GM19351 (cell line): ENCODE measurements around the gene ATP13A4.

Experiments used
- ATAC-seq: cut with Tn5 transposase; IDR thresholded peaks from one replicate; pipeline ENCODE4 v1.9.1; 2021; ENCODE audit warnings: mild to moderate bottlenecking, moderate library complexity; ENCODE audit not compliant: unreplicated experiment

Gene ATP13A4

DNA sequence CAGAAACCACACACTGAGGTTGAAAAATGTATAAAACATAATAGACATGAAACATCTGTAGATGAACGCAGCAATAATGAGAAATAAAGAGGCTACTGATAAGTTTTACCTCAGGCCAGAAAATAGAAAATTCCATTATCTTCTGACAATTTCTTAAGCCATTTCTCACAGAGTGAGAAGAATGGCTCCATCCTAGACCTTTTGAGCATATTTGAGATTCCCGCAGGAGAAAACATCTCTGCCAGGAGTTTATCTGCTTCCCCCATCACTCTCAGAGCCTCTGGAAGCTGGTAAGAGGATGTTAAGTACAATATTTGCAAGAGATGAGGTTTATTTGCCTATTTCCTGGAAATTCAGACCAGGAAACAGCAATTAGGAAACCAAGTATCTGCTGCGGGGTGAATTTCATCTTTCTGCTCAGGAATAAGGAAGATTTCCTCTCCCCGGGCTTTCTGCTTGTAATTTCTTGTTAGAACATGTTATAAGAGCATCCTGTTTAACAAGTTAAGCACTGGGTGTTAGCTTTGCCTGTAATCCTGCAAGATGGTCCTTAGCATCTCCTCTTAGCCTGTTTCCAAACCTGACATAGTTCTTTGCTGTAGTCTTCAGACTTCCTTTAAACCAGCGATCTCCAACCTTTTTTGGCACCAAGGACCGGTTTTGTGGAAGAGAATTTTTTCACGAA, 54.8 kb downstream of the ATP13A4 start:
- no peak for ATAC-seq

DNA sequence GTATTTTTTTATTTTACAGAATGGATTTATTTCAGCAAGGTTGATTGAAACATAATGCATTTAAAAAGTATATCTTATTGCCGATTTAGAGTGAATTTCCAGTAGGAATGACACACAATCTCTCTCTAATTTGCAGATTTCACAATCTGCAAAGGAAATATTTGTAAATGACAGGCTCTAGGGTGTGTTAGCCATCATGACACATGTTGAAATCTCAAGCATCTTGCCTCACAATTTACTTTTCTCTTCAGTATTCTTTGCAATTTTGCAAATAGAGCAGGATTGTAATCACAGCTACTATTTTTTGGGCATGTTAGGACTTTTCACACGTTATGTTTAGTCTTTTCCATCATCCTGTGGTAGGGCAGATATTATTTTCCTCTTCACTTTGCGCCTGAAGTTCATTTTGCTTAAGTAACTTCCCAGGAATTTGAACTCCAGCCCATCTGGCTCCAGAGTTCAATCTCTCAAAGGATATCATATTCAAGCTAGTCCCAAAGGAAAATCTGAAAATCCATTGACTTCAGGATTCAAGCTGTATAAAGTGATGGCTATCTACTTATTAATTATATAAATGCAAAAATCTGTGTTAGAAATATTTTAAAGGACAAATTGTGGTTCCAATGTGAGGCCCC, 55.4 kb downstream of the ATP13A4 start:
- no peak for ATAC-seq

DNA sequence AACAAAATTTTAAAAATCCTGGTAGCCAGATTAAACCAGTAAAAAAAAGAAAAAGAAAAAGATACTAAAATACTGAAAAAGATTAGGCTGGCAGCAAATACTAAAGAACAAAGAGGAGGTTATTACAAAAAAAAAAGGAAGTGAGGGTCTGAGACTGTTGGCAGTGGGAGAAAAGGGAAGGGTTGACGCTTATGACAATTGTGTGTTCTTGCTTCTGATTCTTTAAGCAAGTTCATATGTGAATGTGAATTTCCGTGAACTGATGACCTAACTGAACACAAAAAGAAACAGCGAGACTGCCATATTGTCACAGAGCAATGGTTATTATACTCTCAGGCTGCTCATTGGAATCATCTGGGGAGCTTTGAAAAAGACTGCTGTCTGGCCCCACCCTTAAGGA, 56.5 kb downstream of the ATP13A4 start:
- no peak for ATAC-seq

DNA sequence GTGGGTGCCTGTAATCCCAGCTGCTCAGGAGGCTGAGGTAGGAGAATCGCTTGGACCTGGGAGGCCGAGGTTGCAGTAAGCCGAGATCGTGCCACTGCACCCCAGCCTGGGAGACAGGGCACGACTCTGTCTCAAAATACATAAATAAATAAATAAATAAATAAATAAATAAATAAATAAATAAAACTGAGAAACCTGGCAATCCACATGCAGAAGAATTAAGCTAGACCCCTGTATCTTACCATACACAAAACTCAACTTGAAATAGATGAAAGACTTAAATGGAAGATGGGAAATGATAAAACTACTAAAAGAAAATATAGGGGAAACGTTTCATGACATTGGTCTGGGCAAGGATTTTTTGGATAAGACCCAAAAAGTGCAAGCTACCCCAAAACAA, 58.0 kb downstream of the ATP13A4 start:
- ATAC-seq, result no peak

DNA sequence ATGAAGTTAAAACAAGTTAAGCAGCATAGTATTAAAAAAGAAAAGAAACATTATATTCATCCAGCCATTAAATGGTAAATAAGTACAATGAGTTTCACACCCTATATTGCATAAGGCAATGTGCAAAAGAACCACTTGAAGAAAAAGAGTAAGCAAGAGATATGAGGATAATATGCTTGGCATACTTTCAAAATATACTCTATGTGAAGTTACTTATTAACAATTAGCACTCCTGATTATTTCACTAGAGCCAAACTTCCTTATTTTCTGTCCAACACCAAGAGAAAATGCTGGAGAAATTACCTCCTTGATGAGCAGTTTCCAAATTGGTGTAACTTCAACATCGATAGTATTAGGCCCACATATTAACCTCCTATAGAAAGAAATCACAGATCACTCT, 63.7 kb downstream of the ATP13A4 start:
- no peak for ATAC-seq

DNA sequence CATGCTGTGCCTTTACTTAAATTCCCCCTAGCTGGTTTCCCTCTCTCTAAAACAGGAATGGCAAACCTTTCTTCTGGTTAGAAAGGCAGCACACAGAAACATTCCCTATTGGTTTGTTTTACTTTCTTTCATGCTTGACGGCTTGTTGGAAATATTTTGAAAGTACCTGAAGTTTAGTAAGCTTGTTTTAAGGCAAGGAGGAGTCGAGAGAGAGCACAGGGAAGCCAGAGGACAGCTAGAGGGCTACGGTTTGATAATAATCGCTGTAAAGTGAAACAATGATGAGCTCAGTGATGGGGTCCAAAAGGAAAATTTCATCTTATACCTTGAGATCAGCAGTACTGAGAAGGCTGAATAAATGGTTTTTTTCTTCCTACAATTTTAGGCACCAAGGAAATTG, 64.1 kb downstream of the ATP13A4 start:
- no peak for ATAC-seq

DNA sequence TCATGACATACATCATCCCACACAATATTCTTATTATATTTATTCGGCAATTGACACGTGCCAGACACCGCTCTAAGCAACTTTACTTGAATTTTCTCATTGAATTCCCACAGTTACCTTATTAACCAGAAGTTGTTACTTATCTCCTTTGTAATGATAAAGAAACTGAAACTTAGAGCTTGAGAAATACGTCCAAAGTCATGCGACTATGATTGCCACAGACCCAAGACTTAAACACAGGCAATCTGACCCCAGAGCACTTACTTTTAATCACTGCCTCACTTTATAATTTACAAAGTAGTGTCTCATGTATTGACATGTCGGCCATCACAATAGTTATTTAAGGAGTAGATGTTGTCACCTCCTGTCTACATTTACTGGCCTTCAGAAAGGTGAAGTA, 64.7 kb downstream of the ATP13A4 start:
- no peak for ATAC-seq

DNA sequence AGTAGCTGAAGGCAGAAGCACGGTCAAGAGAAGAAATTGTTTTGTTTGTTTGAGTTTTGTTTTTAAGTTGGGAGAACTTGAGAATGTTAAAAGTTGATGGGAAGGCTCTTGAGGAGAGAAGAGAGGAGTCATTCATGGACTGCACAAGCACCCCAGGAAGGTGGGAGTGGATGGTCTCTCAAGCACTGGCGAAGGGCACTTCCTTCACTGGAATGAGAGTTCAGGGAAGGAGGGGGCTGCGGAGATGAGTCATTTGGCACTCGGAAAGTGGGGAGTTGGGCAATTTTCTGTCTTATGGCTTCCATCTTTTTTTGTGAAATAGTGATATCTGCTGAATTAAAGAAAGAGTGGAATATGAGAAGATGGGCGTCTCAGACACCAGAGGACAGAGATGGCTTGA, 66.0 kb downstream of the ATP13A4 start:
- ATAC-seq, result no peak

DNA sequence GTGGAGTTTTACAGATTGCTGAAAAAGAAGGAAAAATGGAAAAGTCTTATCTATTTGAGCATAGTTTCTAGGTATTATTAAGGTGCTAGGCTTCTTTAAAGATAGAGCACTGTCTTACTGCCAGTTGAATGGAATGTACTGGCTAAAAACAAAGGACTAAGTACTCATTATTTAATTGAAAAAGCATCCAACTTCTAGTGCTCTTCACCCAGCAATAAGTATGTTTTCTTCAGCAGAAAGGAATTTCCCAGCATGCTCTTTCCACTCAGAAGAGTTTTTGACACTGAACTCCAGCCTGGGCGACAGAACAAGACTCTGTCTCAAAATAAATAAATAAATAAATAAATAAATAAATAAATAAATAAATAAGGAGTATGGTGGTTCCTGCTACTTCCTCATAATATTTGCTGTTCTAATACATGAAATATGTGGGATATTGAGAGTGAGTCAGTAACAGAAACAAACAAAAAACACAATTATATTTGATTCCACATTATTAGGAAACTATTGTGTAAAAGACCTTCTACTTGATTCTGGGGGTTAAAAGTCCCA, 70.6 kb downstream of the ATP13A4 start:
- no peak for ATAC-seq

DNA sequence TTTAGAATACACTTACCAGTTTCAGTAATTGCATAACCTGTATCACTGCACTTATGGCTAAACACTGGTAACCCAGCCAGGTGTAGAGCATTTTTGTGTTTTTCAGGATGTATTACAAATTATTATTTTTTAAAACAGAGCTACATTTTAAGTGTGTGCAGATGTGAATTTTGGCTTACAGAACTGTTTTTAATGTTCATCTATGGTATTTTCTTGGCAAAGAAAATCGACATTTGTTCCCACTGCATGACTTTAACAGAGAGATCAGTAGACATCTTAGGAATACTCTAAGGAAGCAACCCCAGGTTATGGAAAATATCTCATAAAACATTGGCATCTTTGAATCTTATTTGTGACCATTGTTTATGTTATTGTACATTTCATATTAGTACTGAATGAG, 73.3 kb downstream of the ATP13A4 start:
- ATAC-seq, result no peak

DNA sequence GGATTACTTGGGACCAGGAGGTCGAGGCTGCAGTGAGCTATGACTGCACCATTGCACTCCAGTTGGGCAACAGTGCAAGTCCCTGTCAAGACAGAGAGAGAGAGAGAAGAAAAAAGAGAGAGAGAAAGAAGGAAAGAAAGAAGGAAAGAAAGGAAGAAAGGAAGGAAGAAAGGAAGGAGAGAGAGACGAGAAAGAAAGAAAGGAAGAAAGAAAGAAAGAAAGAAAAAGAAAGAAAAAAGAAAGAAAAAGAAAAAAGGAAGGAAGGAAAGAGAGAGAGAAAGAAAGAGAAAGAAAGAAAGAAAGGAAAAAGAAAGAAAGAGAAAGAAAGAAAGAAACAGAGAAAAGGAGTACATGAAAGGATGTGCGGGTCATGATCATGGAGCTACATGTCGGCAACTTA, 80.2 kb downstream of the ATP13A4 start:
- ATAC-seq, result no peak

DNA sequence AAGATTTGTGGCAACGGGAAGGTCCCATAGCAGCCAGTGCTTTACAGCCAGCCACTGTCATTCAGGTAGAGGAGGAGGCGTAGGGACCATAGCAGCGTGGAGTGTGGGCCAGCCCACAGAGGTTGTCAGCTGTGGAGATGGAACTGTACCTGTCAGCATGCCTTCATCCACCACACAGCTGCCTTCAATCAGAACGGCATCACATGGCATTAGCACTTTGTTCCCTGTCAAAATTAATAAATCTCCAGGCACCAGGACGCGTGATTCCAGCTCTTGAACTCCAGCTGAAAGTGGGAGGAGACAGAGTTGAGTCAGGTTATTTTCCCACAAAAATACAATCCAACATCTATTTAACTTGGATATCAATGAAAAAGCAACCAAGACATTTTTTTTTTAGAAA, 84.0 kb downstream of the ATP13A4 start:
- ATAC-seq, result no peak

DNA sequence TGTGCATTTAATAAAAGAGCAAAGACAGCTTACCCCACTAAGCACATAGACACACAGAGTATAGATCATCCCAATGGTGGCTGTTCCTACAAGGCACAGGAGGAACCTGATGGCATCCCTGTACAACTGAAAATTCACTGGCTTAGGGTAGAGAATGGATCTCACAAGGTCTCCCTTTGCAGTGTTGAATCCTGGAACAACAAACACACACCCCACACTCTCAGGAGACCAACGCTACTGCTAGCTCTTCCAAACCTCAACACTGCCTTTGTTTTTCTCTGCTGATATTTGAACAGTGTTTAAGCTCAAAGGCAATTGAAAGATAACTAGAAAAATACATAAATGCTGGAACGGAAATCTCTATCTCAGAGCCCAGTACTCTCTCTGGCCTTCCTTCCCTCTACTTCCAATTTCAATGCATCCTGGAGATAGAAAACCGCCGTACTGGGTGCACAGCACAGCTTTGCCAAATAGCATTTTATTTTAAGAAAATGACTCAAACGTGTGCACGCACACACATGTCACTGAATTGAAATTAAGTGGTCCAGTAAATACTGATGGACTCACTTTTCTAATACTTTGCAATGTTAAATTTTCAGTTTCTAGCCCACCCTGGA, 88.6 kb downstream of the ATP13A4 start:
- no peak for ATAC-seq

DNA sequence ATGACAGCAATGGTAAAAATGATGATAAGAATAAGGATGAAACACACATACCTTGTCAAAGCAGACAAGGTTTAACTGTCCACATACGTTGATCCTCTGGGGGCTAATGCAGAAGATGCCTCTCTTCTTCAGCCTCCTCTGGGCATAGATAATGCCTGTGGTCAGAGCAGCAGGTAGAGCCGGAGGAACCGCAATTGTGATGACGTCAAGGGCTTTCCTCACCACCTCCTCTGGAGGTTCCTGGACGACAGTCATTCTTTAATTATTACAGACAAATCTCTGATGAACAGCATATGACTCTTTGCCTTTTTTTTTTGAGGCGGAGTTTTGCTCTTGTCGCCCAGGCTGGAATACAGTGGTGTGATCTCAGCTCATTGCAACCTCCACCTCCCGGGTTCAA, 89.8 kb downstream of the ATP13A4 start:
- ATAC-seq, result no peak

DNA sequence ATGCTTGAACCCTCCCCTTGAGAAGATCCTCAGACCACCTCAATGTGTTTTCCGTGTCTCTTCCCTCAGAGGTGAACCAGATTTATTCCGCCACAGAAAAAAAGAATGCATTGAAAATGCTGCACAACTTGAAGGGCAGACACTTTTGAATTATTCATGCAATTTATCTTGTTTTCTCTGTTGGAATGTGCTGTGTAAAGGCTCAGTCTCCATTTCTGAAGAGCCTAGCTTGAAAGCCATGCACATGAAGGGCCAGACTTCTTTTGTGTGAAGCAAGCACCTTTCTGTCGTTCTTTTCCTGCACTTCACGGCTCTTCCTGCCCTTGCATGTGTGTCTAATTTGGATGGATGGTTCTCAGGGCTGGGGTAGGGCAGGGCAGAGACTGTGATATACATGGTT, 97.2 kb downstream of the ATP13A4 start:
- no peak for ATAC-seq

DNA sequence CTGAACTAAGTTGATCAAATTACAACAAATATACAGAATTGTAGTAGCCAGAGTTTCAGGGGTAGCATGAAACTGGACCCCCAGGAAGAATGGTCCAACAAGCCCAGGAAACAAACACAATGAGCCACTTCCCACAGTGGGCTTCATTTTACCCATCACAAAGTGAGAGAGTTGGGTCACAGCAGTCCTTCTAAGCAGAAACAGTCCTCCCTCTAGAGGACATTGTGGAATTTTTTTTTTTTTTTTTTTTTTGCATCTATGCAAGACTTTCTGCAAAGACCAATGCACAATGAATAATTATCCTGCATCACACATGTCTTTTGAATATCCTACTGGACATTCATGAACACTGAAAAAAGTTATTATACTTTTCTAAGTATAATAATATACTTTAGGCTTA, 102.4 kb downstream of the ATP13A4 start:
- no peak for ATAC-seq

DNA sequence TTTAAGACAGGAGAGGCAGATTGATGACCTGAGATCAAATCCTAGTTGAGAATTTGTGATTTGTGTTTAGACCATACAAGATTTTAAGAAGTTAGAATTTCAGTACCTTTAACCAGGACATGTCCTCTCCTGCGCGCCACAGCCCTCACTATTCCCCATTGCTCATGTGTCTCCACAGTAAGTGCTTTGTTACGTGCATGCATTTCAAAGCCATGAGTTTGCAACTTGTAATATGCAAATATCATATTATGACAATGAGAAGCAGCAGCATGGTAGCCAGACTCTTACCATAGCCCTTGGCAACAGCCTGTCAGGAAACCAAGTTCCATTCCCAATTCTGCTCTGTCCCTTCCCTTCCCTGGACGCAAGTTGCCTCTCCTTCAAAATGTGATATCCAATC, 102.8 kb downstream of the ATP13A4 start:
- ATAC-seq, result no peak

DNA sequence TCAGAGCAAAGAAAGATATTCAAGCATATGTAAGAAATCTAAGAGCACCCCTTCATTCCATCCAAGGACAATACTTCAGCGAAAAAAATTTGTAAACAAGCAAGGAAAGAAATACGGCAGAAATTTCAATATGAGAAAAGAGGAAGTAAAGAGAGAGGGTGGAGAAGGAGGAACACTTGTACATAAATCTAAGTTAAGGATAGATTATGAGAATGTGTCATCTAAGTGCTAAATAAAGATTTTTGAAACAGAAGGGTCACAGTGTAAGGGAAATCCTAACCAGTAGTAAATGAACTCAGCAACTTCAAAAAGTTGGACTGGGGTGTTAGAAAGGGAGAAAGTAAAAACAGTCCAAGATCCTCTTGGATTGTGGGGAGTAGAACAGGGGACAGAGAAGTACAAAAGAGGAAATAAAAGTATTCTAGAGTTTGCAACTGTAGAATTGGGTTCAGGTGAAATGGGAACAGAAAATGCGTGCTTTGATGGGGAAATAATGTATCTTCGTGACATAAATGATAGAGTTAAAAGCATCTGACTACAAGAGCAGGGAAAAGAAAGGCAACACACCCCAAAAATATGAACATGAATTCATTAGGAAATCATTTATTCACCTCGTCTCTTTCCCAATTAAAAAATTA, 107.6 kb downstream of the ATP13A4 start:
- no peak for ATAC-seq

DNA sequence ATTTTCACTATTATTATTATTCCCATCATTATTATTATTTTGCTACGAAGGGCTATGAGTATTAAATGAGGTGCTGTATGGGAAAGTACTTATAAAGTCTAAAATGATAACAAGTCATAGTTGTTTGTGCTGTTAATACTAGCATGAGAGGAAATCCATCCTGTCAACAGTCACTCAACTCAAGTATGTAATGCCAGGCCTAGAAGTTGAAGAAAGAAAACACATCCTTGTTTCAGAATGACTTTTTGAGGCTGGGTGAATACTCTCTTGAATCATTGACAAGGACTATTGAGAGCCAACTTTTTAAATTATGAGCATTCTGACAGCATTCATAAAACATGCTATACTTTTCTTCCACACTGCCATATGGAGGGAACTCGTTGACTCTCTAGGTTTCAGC, 115.3 kb downstream of the ATP13A4 start:
- no peak for ATAC-seq

DNA sequence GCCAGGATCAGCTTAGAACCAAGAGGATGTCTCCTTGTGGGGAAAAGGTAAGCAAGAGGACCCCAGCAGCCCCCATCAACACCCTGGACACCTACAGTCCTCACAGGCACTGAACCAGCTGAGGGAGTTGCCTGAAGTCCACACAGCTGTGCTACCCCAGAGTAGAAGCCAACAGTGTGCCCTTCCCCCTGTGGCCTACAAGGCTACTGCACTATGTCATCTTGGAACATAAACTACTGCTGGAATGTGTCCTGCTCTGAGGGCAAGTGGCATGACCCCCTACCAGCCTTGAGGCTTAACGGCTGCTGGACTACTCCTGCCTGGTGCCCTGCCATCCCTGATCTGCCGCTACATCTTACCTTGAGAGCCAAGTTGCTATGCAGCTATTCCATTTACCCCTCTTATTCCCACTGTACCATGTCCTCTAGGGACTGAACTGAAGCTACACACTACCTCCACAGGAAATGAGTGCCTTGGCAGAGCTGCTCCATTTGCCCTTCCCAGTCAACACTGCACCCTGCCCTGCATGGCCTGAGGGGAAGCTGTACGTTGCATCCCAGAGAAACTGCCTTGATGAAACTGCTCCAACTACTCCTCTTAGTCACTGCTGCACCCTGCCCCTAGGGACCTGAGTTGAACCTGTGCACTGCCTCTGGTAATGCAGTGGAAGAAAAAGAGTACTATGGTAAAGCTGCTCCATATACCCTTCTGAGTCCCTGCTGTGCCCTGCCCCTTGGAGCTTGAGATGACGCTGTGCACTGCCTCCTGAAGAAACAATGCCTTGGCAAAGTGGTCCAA, 135.9 kb downstream of the ATP13A4 start:
- no peak for ATAC-seq

DNA sequence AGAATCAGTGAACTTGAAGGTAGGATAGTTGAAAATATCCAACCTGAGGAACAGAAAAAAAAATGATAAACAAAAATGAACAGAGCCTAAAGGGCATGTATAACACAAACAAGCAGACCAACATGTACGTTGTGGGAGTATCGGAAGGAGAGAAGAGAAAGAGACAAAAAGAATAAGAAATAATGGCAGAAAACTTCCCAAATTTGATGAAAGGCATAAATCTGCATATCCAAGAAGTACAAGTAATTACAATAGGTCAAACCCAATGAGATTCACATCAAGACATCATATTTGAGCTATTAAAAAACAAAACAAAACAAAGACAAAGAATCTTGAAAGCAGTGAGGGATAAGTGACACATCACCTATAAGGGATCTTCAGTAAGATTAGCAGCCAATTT, 138.1 kb downstream of the ATP13A4 start:
- ATAC-seq, result no peak
